ENCODE measurements around the gene DHDDS.
A peak's percentile ranks its signal among the peaks of the same experiment; 100 is the strongest.
"Not testable (repeated sequence)": the region's sequence is repeated elsewhere in the genome, so short reads cannot be mapped to it uniquely, and the experiment has no call there.

Gene DHDDS

DNA sequence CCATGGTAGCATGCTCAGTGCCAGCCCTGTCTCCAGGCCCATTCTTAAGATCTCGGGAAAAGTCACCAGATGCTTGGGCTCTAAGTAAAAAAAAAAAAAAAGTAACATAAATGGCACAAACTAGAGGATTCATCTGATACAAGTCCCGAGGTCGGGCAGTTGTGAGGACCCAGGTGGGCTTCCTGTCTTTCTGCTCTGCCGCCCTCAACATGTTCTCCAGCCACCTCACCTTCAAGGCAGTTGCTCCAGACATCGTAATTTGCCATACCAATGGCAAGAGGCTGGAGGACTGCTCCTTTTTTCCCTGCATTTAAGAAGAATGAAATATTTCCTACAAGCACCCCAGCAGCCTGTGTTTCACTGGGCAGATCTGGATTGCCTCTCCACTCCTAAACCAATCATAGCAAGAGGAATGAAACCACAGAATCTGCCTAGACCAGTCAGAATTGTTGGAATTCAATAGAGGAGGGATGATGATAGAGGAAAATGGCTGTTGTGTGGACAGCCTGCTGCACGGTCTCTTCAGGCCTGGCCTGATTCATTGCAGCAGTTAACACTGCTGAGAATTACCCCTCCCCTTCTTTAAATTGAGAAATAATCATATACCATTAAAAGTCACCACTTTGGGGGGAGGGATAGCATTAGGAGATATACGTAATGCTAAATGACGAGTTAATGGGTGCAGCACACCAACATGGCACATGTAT, 45.5 kb downstream of the DHDDS start:
- DNase-seq = no peak

- no peak for DNase-seq
Observed at GRCh38 chr1:26478159-26478558, 46.0 kb downstream of the DHDDS start.

DNA sequence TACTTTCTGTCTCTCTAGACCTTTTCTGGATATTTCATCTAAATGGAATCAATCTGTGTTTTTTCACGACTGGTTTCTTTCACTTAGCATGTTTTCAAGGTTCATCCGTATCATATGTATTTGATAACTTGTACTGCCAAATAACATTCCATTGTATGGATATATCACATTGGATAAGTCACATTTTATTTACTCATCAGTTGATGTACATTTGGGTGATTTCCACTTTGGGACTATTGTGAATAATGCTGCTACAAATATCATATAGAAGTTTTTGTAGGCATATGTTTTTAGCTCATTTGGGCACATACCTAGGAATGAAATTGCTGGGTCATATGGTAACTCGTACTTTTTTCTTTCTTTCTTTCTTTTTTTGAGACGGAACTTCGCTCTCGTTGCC, 46.9 kb downstream of the DHDDS start:
- no peak for DNase-seq

DNA sequence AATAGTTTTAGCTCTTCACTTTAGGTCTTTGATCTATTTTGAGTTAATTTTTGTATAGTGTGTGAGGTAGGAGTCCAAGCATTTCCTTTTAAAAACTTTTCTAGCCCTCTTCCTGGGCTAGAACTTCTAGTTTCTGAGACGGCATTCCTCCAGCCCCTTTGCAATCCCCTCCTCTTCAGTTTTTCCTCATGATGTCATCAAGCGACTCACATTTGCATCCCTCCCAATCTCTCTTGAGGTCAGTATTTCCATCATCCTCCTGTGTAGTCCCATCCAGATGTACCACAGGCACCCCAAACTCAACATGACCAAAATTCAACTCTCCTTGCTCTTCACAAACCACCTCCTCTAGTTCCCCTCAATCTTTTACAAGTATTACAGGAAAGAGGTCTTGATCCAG, 50.8 kb downstream of the DHDDS start:
- no peak for DNase-seq

DNA sequence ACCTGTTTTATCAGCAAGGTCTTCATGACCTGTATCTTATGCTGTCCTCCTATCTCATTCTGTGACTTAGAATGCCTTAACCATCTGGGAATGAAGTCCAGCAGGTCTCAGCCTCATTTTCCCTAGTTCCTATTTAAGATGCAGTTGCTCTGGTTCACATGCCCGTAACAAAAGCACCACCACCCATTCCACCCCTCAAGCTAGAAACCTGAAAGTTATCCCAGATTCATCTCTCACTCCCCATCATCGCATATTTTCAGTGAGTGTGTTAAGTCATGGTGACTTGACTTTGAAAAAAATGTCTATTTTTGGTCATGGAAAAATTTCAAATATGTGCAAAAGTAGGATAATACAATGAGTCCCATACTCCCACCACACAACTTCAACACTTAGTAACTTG, 51.9 kb downstream of the DHDDS start:
- DNase-seq = no peak

DNA sequence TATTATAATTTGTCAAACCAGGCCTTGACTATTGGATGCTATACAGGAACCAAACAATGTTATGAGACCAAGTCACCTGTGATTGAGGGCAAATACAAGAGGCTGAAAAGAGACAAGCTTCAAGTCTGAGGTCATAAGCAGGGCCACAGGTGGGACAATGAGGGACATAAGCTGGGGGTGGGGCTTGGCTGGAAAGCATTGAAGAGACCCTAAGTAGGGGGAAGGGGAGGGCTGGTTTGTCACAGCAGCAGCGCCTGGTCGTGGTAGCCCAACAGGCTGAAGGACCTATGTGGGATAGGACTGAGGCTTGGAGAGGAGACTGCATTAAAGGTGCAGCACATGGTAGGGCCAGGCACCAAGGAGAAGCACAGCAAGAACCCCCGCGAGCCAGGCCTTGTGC, 58.0 kb downstream of the DHDDS start:
- DNase-seq = no peak

DNA sequence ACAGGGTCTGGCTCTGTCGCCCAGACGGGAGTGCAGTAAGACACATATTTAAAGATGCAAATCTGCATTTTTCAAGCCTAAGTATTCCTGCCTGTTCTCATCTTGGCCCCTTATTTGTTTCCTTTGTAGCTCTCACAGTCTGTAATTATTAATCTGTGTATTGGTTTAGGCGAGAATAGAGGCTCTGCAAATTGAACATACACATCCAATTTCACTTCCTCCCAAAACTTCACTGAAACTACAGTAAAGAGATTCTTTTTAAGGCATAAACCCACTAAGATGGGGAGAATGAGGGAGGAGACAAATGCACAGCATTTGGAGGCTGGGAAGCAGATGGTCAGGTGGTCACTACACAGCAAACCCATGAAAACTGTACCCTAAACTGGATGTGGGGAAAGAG, 61.1 kb downstream of the DHDDS start:
- no peak for DNase-seq

DNA sequence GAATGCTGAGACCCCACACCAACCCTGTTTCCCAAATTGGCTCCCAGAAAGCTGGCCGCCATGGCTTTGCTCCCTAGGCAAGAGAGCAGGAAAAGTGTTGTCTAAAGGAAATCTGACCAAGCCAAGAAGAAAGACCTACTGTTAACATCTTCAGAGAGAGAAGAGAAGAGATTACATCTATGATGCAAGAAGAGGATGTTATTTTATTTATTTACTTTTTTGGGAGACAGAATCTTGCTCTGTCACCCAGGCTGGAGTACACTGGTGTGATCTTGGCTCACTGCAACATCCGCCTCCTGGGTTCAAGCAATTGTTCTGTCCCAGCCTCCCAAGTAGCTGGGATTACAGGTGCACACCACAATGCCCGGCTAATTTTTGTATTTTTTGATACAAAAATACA, 61.8 kb downstream of the DHDDS start:
- no peak for DNase-seq

DNA sequence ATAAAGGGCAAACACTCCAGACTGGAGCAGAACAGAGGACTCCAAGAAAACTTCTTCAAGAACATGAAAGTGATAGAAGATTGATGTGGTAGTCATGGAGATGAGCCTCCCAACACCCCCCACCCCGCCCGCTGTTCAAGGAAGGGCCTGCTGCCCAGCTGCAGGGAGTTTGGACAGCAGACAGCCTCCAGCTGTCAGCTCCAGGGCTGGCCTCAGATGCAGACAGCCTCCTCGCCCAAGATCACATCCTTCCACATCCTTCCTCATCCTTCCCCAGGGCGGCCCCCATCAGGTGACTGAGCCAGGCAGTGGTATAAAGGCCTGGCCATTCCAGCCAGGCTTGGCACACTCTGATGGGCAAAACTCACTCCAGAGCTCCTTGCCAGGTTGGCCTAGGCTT, 64.7 kb downstream of the DHDDS start:
- DNase-seq = no peak

GRCh38 chr1:26498894-26499293, 66.8 kb downstream of the DHDDS start:
- DNase-seq = no peak

- DNase-seq = peak; percentile 91
Observed at GRCh38 chr1:26500488-26501175, 68.5 kb downstream of the DHDDS start.

- DNase-seq = not testable (repeated sequence)
Observed at GRCh38 chr1:26510711-26511110, 78.6 kb downstream of the DHDDS start.

GRCh38 chr1:26515836-26516235, 83.7 kb downstream of the DHDDS start:
- DNase-seq = not testable (repeated sequence)

DNA sequence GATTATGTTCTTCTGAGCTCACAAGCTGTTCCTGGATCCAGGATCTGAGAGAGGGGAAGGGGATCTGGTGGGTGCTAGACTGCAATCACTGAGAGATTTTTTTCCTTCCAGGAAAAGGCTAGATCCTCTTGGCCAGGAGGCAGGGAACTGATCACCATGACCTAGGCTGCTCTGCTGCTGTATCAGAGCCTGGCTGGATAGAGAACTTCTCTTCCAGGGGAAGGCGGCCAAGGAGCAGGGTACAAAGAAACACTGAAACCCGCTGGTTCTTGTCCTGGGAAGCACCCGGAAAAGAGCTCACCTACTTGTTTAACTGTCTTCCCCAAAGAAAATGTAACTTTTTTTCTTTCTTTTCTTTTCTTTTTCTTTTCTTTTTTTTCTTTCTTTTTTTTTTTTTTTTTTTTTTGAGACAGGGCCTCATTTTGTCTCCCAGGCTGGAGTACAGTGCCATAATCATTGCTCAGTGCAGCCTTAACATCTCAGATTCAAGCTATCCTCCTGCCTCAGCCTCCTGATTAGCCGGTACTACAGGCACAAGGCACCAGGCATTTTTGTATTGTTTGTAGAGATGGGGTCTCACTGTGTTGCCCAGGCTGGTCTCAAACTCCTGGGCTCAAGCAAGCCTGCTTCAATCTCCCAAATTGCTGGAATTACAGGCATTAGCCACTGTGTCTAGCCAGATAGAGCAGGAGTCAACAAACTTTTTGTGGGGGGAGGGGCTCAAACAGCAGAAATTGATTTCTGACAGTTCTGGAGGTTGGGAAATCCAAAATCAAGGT, 85.1 kb downstream of the DHDDS start:
- no peak for DNase-seq

- DNase-seq = no peak
Observed at GRCh38 chr1:26517766-26518049, 85.6 kb downstream of the DHDDS start.

DNA sequence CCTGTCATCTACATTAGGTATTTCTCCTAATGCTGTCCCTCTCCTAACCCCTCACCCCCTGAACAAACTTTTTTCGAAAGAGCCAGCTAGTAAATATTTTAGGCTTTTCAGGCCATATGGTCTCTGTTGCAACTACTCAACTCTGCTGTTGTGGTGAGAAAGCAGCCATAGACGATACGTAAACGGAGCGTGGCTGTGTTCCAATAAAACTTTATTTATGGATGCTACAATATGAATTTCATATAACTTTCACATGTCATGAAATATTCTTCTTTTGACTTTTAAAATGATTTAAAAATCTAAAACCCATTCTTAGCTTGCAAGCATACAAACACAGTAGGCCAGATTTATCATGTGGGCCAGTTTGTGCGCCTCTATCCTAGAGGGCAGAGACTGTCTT, 86.2 kb downstream of the DHDDS start:
- no peak for DNase-seq

DNA sequence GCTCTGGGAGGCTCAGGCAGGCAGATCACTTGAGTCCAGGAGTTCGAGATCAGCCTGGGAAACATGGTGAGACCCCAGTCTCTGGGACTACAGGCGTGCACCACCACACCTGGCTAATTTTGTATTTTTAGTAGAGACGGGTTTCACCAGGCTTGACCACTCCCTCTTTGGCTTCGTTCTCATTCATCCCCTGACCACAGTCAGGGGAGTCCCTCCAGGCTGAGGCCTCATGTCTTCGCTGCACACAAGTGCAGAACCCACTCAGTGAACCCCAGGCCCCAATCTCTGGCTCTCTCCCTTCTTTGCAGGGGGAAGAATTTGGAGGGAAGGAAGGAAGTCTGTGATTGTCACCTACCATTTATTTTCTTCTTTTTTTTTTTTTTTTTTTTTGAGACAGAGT, 88.2 kb downstream of the DHDDS start:
- DNase-seq = no peak

All from activated naive CD4-positive, alpha-beta T cell treated with Interleukin-2 at 50 U/mL for 16 hours (primary cell).